B cell (primary cell): ENCODE results near the gene AXIN2. TPM values are rescaled to one million over a fixed set of nuclear protein-coding genes. Genes with fewer than 3 reads are reported as not detected.

Experiments used
- ATAC-seq: fragments of 200-7000 bp; cut with Tn5 transposase; one replicate; pipeline ENCODE4 v1.10.0; 2021; ENCODE audit warnings: low read depth, mild to moderate bottlenecking, moderate number of reproducible peaks, moderate library complexity
- CTCF ChIA-PET: fragments of 350-600 bp; sonication (Branson Sonifier 250); formaldehyde crosslinking; loops from one replicate; lab custom pipeline; 2021; ENCODE audit warnings: antibody characterized with exemption, inconsistent platforms; lab: Charles Lee
- POLR2A ChIA-PET: fragments of 350-600 bp; sonication (Branson Sonifier 250); formaldehyde crosslinking; loops from one replicate; lab custom pipeline; 2021; ENCODE audit warnings: antibody characterized with exemption; lab: Charles Lee
- DNase-seq: peaks from one replicate; pipeline ENCODE4 v3.0.0; 2013
- H2AFZ ChIP-seq: 2 replicates; pipeline ENCODE4 v1.6.1; 2012; ENCODE audit warnings: mild to moderate bottlenecking, low read depth, low read length; ENCODE audit not compliant: insufficient read depth, poor library complexity, severe bottlenecking
- H3K27ac ChIP-seq, 2 donors: 1 replicate in 1 of 2; 2 replicates in 1 of 2; pipeline ENCODE4 v1.5.1; 2012 to 2013; ENCODE audit warnings: low read length in 2 of 2, mild to moderate bottlenecking in 2 of 2, moderate library complexity in 1 of 2
- H3K27me3 ChIP-seq, 4 experiments: fragments of 200-600 bp in 1 of 4; sonication (generic) in 1 of 4; replicated peaks in 1 of 4; 1 replicate in 2 of 4; 2 replicates in 2 of 4; pipeline versions ENCODE4 v1.6.1 to v1.7.0; 2013 to 2016; ENCODE audit warnings: low read length in 3 of 4, mild to moderate bottlenecking in 2 of 4, mixed read lengths in 1 of 4, moderate library complexity in 1 of 4; ENCODE audit not compliant: insufficient read depth in 4 of 4, control insufficient read depth in 3 of 4; ENCODE audit errors: control extremely low read depth in 1 of 4
- H3K36me3 ChIP-seq, 2 experiments: replicated peaks in 1 of 2; 1 replicate in 1 of 2; 2 replicates in 1 of 2; pipeline versions ENCODE4 v1.6.1 to v1.7.1; 2013; ENCODE audit warnings: low read length in 1 of 2; ENCODE audit not compliant: insufficient read depth in 2 of 2, control insufficient read depth in 1 of 2; ENCODE audit errors: control extremely low read depth in 1 of 2, extremely low read depth in 1 of 2
- H3K4me1 ChIP-seq, 2 donors: fragments of 200-600 bp in 1 of 2; sonication (generic) in 1 of 2; 1 replicate in 1 of 2; 2 replicates in 1 of 2; pipeline versions ENCODE4 v1.5.1 to v1.6.1; 2013 to 2017; ENCODE audit warnings: low read length in 2 of 2; ENCODE audit not compliant: control insufficient read depth in 2 of 2, insufficient read depth in 2 of 2
- H3K4me2 ChIP-seq: replicated peaks from 2 replicates; pipeline ENCODE3; 2012; ENCODE audit warnings: mild to moderate bottlenecking, low read depth, low read length; ENCODE audit not compliant: poor library complexity, severe bottlenecking
- H3K4me3 ChIP-seq, 5 experiments: fragments of 200-600 bp in 1 of 5; sonication (generic) in 1 of 5; 1 replicate in 3 of 5; 2 replicates in 2 of 5; pipeline versions ENCODE4 v1.5.1 to v1.7.0; 2011 to 2016; ENCODE audit warnings: low read length in 4 of 5, mild to moderate bottlenecking in 4 of 5, low read depth in 2 of 5, control low read depth in 1 of 5, moderate library complexity in 1 of 5; ENCODE audit not compliant: insufficient read depth in 1 of 5; ENCODE audit errors: control extremely low read depth in 1 of 5, extremely low read depth in 1 of 5
- H3K79me2 ChIP-seq: fragments of 200-600 bp; sonication (generic); one replicate; pipeline ENCODE4 v1.6.0; 2016; ENCODE audit warnings: low read length; ENCODE audit not compliant: control insufficient read depth, insufficient read depth
- H3K9ac ChIP-seq: fragments of 200-600 bp; sonication (generic); 2 replicates; pipeline ENCODE4 v1.6.1; 2017; ENCODE audit warnings: mild to moderate bottlenecking, low read length, moderate library complexity
- H3K9me3 ChIP-seq, 3 donors: one replicate each; pipeline versions ENCODE4 v1.6.1 to v1.7.1; 2013; ENCODE audit warnings: low read length in 2 of 3; ENCODE audit not compliant: control insufficient read depth in 2 of 3, insufficient read depth in 1 of 3; ENCODE audit errors: control extremely low read depth in 1 of 3
- H4K20me1 ChIP-seq: 2 replicates; pipeline ENCODE4 v1.6.0; 2012; ENCODE audit warnings: mild to moderate bottlenecking, low read length; ENCODE audit not compliant: insufficient read depth, control insufficient read depth, poor library complexity, severe bottlenecking
- H3K27ac Mint-ChIP-seq: one replicate; pipeline ENCODE4 v1.8.0; 2021; ENCODE audit warnings: mixed read lengths
- H3K27me3 Mint-ChIP-seq: one replicate; pipeline ENCODE4 v1.8.0; 2021; ENCODE audit warnings: mixed read lengths
- H3K4me1 Mint-ChIP-seq: one replicate; pipeline ENCODE4 v1.8.0; 2021; ENCODE audit warnings: mixed read lengths
- H3K4me3 Mint-ChIP-seq: one replicate; pipeline ENCODE4 v1.8.0; 2021; ENCODE audit warnings: mixed read lengths
- H3K9me3 Mint-ChIP-seq: one replicate; pipeline ENCODE4 v1.8.0; 2022; ENCODE audit warnings: mixed read lengths; ENCODE audit not compliant: insufficient read depth
- EZH2 ChIP-seq: IDR thresholded peaks from 2 replicates; pipeline ENCODE4 v1.6.1; 2012; ENCODE audit warnings: borderline replicate concordance, low read depth, mild to moderate bottlenecking, moderate library complexity, low read length; ENCODE audit not compliant: insufficient read depth, poor library complexity, severe bottlenecking
- WGBS: methylation state at CpG from one replicate; pipeline ENCODE4 v1.1.5; 2013; ENCODE audit warnings: missing lambda C conversion rate; ENCODE audit not compliant: insufficient coverage; 5-methylcytosine and 5-hydroxymethylcytosine counted together
- intact Hi-C: fragments of 100-400 bp; cut with micrococcal nuclease; formaldehyde crosslinking; loops from one replicate; pipeline ENCODE4 v1.10.0; 2022
- polyA plus RNA-seq: library from polyadenylated mRNA; depleted of rRNA; stranded (reverse); fragments of >200 nt; gene quantifications from 2 replicates; pipeline ENCODE4 v1.2.3, GENCODE V29; 2012
- total RNA-seq, 2 donors: library from RNA; stranded (reverse); fragments of 120-200 nt in 1 of 2; gene quantifications; 1 replicate in 1 of 2; 2 replicates in 1 of 2; pipeline versions ENCODE4 v1.2.3 to v1.2.4, GENCODE V29; 2013 to 2022
- TF ChIP-seq, protein P1 (sequence below): fragments of 200-600 bp; IDR thresholded peaks from one replicate; pipeline ENCODE4 v1.8.0; 2022; ENCODE audit warnings: antibody characterized with exemption, mild to moderate bottlenecking

AXIN2 gene
- total and polyA plus RNA-seq, 2 donors (not counting 1 experiment from before 2014, with no cell fraction given): 0.16 to 1.2 TPM

DNA sequence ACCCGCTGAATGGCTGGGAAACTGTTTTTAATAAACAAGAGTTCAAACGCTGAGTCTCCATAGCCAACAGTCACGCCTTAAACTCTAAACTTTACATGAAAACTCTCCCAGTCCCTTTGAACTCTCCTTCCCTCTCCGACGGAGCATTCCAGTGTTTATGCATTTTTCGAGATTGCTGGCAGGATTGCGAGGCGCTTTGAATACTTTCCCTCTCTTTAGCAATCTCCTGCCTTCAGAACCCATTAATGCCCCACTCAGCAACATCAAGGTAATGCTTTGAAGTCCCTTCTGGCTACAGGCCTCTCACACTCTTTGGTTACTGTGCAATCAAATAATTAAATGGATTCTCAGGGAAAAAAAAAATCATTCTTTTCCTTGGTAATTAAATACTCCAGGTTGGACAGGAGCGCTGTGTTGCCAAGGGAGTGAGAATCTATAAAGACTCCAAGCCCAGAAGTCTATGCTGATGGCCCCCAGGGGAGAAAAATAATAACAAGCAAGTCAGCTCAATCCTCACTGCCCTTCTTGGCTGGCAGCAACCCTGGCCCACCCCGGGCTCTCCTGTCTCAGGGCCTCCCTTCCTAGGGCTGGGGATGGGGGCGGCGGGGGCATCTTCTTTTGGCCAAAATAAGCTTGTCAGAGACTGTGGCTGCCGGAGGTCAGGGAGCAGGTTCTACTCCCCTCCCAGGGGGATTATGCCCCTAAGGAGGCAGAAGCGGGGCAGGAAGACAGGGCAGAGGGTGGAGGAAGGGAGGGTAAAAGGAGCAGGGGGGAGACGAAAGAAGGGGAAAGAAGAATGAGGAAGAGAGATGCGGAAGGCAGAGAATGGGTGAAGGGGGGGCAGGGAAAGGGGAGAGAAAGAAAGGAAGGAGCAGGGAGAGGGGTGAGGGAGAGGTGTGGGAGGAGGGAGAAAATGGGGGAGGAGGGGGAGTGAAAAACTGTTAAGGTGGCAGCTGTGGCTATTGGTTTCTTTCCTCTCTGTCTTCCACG is 45.2 kb downstream of the AXIN2 start:
- DNase-seq (no peak), ATAC-seq (no peak)
- Histone ChIP-seq H3K27ac (no peak overlapping the region), H2AFZ (no peak overlapping the region), H3K36me3 (no peaks in the 10 kb centered on the region), H3K27me3 (no peaks in the 10 kb centered on the region), H3K9ac (no peak overlapping the region), H3K79me2 (no peaks in the 10 kb centered on the region), H3K4me1 (no peaks in the 10 kb centered on the region), H3K9me3 (peaks cover 0 to 3% (median under 1%) of the 10 kb centered on the region in 3 donors), H4K20me1 (no peaks in the 10 kb centered on the region), H3K4me3 (no peak overlapping the region), H3K4me2 (no peak overlapping the region)
- WGBS: 68% methylated on average over 11 of the region's 17 CpGs
- H3K27me3 Mint-ChIP-seq: peaks cover 23% of the 10 kb centered on the region
- no peaks in the 10 kb centered on the region for H3K9me3 Mint-ChIP-seq
- H3K4me3 Mint-ChIP-seq: no peak overlapping the region
- no peak for TF ChIP-seq EZH2
- TF ChIP-seq, protein P1, sequence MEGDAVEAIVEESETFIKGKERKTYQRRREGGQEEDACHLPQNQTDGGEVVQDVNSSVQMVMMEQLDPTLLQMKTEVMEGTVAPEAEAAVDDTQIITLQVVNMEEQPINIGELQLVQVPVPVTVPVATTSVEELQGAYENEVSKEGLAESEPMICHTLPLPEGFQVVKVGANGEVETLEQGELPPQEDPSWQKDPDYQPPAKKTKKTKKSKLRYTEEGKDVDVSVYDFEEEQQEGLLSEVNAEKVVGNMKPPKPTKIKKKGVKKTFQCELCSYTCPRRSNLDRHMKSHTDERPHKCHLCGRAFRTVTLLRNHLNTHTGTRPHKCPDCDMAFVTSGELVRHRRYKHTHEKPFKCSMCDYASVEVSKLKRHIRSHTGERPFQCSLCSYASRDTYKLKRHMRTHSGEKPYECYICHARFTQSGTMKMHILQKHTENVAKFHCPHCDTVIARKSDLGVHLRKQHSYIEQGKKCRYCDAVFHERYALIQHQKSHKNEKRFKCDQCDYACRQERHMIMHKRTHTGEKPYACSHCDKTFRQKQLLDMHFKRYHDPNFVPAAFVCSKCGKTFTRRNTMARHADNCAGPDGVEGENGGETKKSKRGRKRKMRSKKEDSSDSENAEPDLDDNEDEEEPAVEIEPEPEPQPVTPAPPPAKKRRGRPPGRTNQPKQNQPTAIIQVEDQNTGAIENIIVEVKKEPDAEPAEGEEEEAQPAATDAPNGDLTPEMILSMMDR: no peak
- H3K27ac Mint-ChIP-seq: no peak overlapping the region
- POLR2A ChIA-PET: no interaction called here
- intact Hi-C loops: no loop called here
- H3K4me1 Mint-ChIP-seq: no peaks in the 10 kb centered on the region
- CTCF ChIA-PET: no interaction called here

GRCh38 chr17:65515512-65515911 is 45.9 kb downstream of the AXIN2 start:
- no peak overlapping the region for H3K4me3 ChIP-seq
- ATAC-seq (no peak), DNase-seq (no peak)
- ChIA-PET CTCF (no interaction called here), POLR2A (no interaction called here)
- Mint-ChIP-seq H3K4me3 (no peak overlapping the region), H3K4me1 (no peaks in the 10 kb centered on the region), H3K9me3 (no peaks in the 10 kb centered on the region), H3K27me3 (peaks cover 20% of the 10 kb centered on the region), H3K27ac (no peak overlapping the region)
- H3K36me3 ChIP-seq: no peaks in the 10 kb centered on the region
- no peaks in the 10 kb centered on the region for H3K79me2 ChIP-seq
- no peaks in the 10 kb centered on the region for H3K27me3 ChIP-seq
- intact Hi-C loops: no loop called here
- peaks cover 0 to 3% (median 1%) of the 10 kb centered on the region in 3 donors for H3K9me3 ChIP-seq
- H3K4me1 ChIP-seq: no peaks in the 10 kb centered on the region
- no peak overlapping the region for H3K4me2 ChIP-seq
- no peak overlapping the region for H3K27ac ChIP-seq
- no peak for TF ChIP-seq EZH2
- TF ChIP-seq, protein P1: no peak
- H3K9ac ChIP-seq: no peak overlapping the region
- H4K20me1 ChIP-seq: no peaks in the 10 kb centered on the region
- WGBS: 80% methylated on average over 1 of the region's 6 CpGs
- no peak overlapping the region for H2AFZ ChIP-seq
